Vagina (tissue), 2 donors: ENCODE data around the gene EIPR1. TPM values are rescaled to one million over a fixed set of nuclear protein-coding genes. Genes with fewer than 3 reads are reported as not detected.

Source experiments
- DNase-seq, 2 donors: peaks; one replicate each; pipeline ENCODE4 v3.0.0-alpha.2; 2017; ENCODE audit errors: extremely low spot score in 2 of 2
- H3K27ac ChIP-seq: fragments of 200-600 bp; sonication (generic); one replicate; pipeline ENCODE4 v1.5.1; 2019
- H3K27me3 ChIP-seq: fragments of 200-600 bp; sonication (generic); one replicate; pipeline ENCODE4 v1.5.1; 2019
- H3K36me3 ChIP-seq, 2 donors: fragments of 200-600 bp; sonication (generic); one replicate each; pipeline ENCODE4 v1.5.1; 2017 to 2019
- H3K4me1 ChIP-seq: fragments of 200-600 bp; sonication (generic); one replicate; pipeline ENCODE4 v1.5.1; 2019
- H3K4me3 ChIP-seq, 2 donors: fragments of 200-600 bp; sonication (generic); 1 replicate in 1 of 2; 2 replicates in 1 of 2; pipeline ENCODE4 v1.5.1; 2016 to 2019
- H3K9me3 ChIP-seq: fragments of 200-600 bp; sonication (generic); one replicate; pipeline ENCODE4 v1.5.1; 2019
- CTCF ChIP-seq, 3 experiments: fragments of 450-650 bp in 2 of 3; fragments of 200-600 bp in 1 of 3; sonication (generic) in 1 of 3; IDR thresholded peaks; one replicate each; pipeline ENCODE4 v1.5.1; 2017 to 2019; ENCODE audit warnings: antibody characterized with exemption in 3 of 3, mild to moderate bottlenecking in 2 of 3, moderate library complexity in 2 of 3
- POLR2A ChIP-seq, 2 donors: fragments of 450-650 bp; IDR thresholded peaks; one replicate each; pipeline ENCODE4 v1.6.1; 2017; ENCODE audit warnings: antibody characterized with exemption in 2 of 2, mild to moderate bottlenecking in 2 of 2, moderate library complexity in 2 of 2
- POLR2AphosphoS5 ChIP-seq, 2 donors: sonication (generic); formaldehyde crosslinking; IDR thresholded peaks; one replicate each; pipeline ENCODE4 v1.9.0; 2017; ENCODE audit warnings: antibody characterized with exemption in 2 of 2, mild to moderate bottlenecking in 2 of 2, low read depth in 1 of 2; ENCODE audit not compliant: insufficient read depth in 1 of 2
- intact Hi-C: fragments of 100-400 bp; cut with DNase I; formaldehyde crosslinking; loops from one replicate; pipeline ENCODE4 v1.15.1; 2023
- total RNA-seq: library from RNA; depleted of rRNA; stranded (reverse); fragments of >200 nt; gene quantifications from one replicate; pipeline ENCODE4 v1.2.3, GENCODE V29; 2016

The EIPR1 gene
- total RNA-seq, 1 donor from 2014 or later = 39.8 TPM

GRCh38 chr2:3277748-3278520, 99.7 kb downstream of the EIPR1 start:
- Histone ChIP-seq H3K36me3 (no peaks in the 10 kb centered on the region), H3K9me3 (no peaks in the 10 kb centered on the region), H3K27ac (no peak overlapping the region), H3K4me3 (no peak overlapping the region), H3K27me3 (no peaks in the 10 kb centered on the region), H3K4me1 (no peaks in the 10 kb centered on the region)
- intact Hi-C loops = no loop called here
- TF ChIP-seq CTCF (IDR thresholded peaks at IDR 0.05) (no peak), POLR2AphosphoS5 (IDR thresholded peaks at IDR 0.05; ENCODE audit: insufficient read depth in 1 of 2, low read depth in 1 of 2) (no peak), POLR2A (IDR thresholded peaks at IDR 0.05) (no peak)
- no peak for DNase-seq

- Histone ChIP-seq H3K9me3 (no peaks in the 10 kb centered on the region), H3K4me1 (no peaks in the 10 kb centered on the region), H3K27ac (no peak overlapping the region), H3K36me3 (no peaks in the 10 kb centered on the region), H3K4me3 (no peak overlapping the region), H3K27me3 (no peaks in the 10 kb centered on the region)
- intact Hi-C loops = no loop called here
- TF ChIP-seq POLR2A (IDR thresholded peaks at IDR 0.05) (no peak), POLR2AphosphoS5 (IDR thresholded peaks at IDR 0.05; ENCODE audit: insufficient read depth in 1 of 2, low read depth in 1 of 2) (no peak), CTCF (IDR thresholded peaks at IDR 0.05) (no peak)
- DNase-seq = no peak
These were observed 100.4 kb downstream of the EIPR1 start for GRCh38 chr2:3277050-3277747.

GRCh38 chr2:3272761-3273160, 104.9 kb downstream of the EIPR1 start:
- TF ChIP-seq POLR2AphosphoS5 (IDR thresholded peaks at IDR 0.05; ENCODE audit: insufficient read depth in 1 of 2, low read depth in 1 of 2) (no peak), POLR2A (IDR thresholded peaks at IDR 0.05) (no peak)
- intact Hi-C loops = no loop called here

GRCh38 chr2:3270095-3270478, 107.5 kb downstream of the EIPR1 start:
- Histone ChIP-seq H3K9me3 (no peaks in the 10 kb centered on the region), H3K27me3 (no peaks in the 10 kb centered on the region), H3K27ac (no peak overlapping the region), H3K36me3 (no peaks in the 10 kb centered on the region), H3K4me1 (no peaks in the 10 kb centered on the region), H3K4me3 (no peak overlapping the region)
- intact Hi-C loops = no loop called here
- no peak for DNase-seq
- TF ChIP-seq POLR2AphosphoS5 (IDR thresholded peaks at IDR 0.05; ENCODE audit: insufficient read depth in 1 of 2, low read depth in 1 of 2) (no peak), POLR2A (IDR thresholded peaks at IDR 0.05) (no peak), CTCF (IDR thresholded peaks at IDR 0.05) (no peak)

More at GRCh38 chr2:3272761-3273160, 104.9 kb downstream of the EIPR1 start:
- Histone ChIP-seq H3K9me3 (no peaks in the 10 kb centered on the region), H3K27ac (no peak overlapping the region), H3K36me3 (no peaks in the 10 kb centered on the region), H3K4me1 (no peaks in the 10 kb centered on the region), H3K27me3 (no peaks in the 10 kb centered on the region), H3K4me3 (no peak overlapping the region)
- DNase-seq = no peak

GRCh38 chr2:3269425-3270094, 108.1 kb downstream of the EIPR1 start:
- H3K27ac ChIP-seq = no peak overlapping the region
- H3K36me3 ChIP-seq = no peaks in the 10 kb centered on the region
- DNase-seq = no peak
- intact Hi-C loops = no loop called here
- H3K27me3 ChIP-seq = no peaks in the 10 kb centered on the region
- H3K4me3 ChIP-seq = no peak overlapping the region
- H3K9me3 ChIP-seq = no peaks in the 10 kb centered on the region
- no peaks in the 10 kb centered on the region for H3K4me1 ChIP-seq
- TF ChIP-seq POLR2A (IDR thresholded peaks at IDR 0.05) (no peak), POLR2AphosphoS5 (IDR thresholded peaks at IDR 0.05; ENCODE audit: insufficient read depth in 1 of 2, low read depth in 1 of 2) (no peak), CTCF (IDR thresholded peaks at IDR 0.05) (no peak)
